C4-2B (cell line): ENCODE results near the gene TNFSF13.
A peak's percentile ranks its signal among the peaks of the same experiment; 100 is the strongest.

Experiments used
- H3K27ac ChIP-seq: fragments of 450-650 bp; 2 replicates; pipeline ENCODE4 v1.5.1; 2017
- CTCF ChIP-seq: fragments of 450-650 bp; conservative IDR thresholded peaks from 2 replicates; pipeline ENCODE4 v1.5.1; 2017; ENCODE audit warnings: mild to moderate bottlenecking
- ZFX ChIP-seq: fragments of 450-650 bp; IDR thresholded peaks from 2 replicates; pipeline ENCODE4 v1.6.1; 2017

TNFSF13 gene

DNA sequence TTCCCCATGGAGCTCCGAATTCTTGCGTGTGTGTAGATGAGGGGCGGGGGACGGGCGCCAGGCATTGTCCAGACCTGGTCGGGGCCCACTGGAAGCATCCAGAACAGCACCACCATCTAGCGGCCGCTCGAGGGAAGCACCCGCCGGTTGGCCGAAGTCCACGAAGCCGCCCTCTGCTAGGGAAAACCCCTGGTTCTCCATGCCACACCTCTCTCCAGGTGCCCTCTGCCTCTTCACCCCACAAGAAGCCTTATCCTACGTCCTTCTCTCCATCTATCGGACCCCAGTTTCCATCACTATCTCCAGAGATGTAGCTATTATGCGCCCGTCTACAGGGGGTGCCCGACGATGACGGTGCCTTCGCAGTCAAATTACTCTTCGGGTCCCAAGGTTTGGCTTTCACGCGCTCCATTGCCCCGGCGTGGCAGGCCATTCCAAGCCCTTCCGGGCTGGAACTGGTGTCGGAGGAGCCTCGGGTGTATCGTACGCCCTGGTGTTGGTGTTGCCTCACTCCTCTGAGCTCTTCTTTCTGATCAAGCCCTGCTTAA is 2.6 kb downstream of the TNFSF13 start:
- peak overlapping the region; percentile 93 for H3K27ac ChIP-seq
- TF ChIP-seq ZFX (no peak), CTCF (peak; percentile 91)

- TF ChIP-seq ZFX = peak; percentile 62; the same call in 1 of the 2 replicates
- no peak for TF ChIP-seq CTCF
- peak within 1 kb of the TSS; percentile 93 for H3K27ac ChIP-seq
Measured at GRCh38 chr17:7561589-7562207, 3.1 kb downstream of the TNFSF13 start, which contains the start of gene SENP3. TSS of gene SENP3 (plus strand) at chr17:7561919. CDS start at chr17:7563077, 1,158 bp downstream.

- TF ChIP-seq CTCF (no peak), ZFX (peak; percentile 57; the same call in 1 of the 2 replicates)
- peak overlapping the region; percentile 93 for H3K27ac ChIP-seq
Measured at GRCh38 chr17:7562208-7562605, 3.7 kb downstream of the TNFSF13 start.

GRCh38 chr17:7563115-7563869 is 4.7 kb downstream of the TNFSF13 start:
- H3K27ac ChIP-seq = peak overlapping the region; percentile 93
- TF ChIP-seq CTCF (no peak), ZFX (no peak)

DNA sequence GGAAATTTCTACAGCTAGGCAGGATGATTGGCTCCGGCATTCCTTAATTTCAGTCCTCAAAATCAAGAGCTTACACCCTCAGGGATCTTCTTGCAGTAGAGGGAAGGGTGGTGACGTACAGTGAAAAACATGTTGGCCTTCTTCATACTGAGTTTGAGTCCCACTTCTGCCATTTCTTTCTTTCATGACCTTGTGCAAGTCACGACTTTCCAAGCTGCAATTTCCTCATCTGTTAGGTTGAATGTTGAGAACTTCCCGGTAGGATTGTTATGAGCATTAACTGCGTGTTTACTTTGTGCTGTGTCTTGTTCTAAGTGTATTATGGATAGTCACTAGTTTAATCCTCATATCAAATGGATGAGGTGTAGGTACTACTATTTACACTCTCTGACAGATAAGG is 11.0 kb downstream of the TNFSF13 start:
- no peak for TF ChIP-seq ZFX
- no peak for TF ChIP-seq CTCF
- no peak overlapping the region for H3K27ac ChIP-seq

DNA sequence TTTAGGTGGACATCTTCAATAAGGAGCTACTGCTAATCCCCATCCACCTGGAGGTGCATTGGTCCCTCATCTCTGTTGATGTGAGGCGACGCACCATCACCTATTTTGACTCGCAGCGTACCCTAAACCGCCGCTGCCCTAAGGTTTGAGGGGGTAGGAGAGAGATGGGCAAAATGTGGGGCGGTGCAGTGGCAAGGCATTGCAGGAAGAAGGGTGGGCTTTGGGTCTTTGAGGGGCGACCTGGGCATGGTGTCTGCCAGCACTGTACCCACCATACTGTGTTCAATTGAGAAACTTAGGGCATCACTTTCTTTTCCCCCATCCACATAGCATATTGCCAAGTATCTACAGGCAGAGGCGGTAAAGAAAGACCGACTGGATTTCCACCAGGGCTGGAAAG is 11.8 kb downstream of the TNFSF13 start:
- no peak overlapping the region; the same call in 1 of the 2 replicates for H3K27ac ChIP-seq

More for the DNA sequence above, 11.8 kb downstream of the TNFSF13 start:
- TF ChIP-seq ZFX = no peak
- no peak for TF ChIP-seq CTCF
